Measurements from ENCODE around the gene DPP6.

GRCh38 chr7:154860621-154861375, 808.6 kb downstream of the DPP6 start:
- TF ChIP-seq, protein P1, sequence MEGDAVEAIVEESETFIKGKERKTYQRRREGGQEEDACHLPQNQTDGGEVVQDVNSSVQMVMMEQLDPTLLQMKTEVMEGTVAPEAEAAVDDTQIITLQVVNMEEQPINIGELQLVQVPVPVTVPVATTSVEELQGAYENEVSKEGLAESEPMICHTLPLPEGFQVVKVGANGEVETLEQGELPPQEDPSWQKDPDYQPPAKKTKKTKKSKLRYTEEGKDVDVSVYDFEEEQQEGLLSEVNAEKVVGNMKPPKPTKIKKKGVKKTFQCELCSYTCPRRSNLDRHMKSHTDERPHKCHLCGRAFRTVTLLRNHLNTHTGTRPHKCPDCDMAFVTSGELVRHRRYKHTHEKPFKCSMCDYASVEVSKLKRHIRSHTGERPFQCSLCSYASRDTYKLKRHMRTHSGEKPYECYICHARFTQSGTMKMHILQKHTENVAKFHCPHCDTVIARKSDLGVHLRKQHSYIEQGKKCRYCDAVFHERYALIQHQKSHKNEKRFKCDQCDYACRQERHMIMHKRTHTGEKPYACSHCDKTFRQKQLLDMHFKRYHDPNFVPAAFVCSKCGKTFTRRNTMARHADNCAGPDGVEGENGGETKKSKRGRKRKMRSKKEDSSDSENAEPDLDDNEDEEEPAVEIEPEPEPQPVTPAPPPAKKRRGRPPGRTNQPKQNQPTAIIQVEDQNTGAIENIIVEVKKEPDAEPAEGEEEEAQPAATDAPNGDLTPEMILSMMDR (conservative IDR thresholded peaks at IDR 0.05; ENCODE audit: low read depth, low read length), result no peak
- no peak for TF ChIP-seq EZH2 (IDR thresholded peaks at IDR 0.05; ENCODE audit: low read length, unreplicated experiment)
- TF ChIP-seq EZH2phosphoT487 (IDR thresholded peaks at IDR 0.05; ENCODE audit: borderline replicate concordance, low read length), result no peak
